ENCODE measurements around the gene MLX.
"Not testable (repeated sequence)": the region's sequence is repeated elsewhere in the genome, so short reads cannot be mapped to it uniquely, and the experiment has no call there.

Gene MLX

DNA sequence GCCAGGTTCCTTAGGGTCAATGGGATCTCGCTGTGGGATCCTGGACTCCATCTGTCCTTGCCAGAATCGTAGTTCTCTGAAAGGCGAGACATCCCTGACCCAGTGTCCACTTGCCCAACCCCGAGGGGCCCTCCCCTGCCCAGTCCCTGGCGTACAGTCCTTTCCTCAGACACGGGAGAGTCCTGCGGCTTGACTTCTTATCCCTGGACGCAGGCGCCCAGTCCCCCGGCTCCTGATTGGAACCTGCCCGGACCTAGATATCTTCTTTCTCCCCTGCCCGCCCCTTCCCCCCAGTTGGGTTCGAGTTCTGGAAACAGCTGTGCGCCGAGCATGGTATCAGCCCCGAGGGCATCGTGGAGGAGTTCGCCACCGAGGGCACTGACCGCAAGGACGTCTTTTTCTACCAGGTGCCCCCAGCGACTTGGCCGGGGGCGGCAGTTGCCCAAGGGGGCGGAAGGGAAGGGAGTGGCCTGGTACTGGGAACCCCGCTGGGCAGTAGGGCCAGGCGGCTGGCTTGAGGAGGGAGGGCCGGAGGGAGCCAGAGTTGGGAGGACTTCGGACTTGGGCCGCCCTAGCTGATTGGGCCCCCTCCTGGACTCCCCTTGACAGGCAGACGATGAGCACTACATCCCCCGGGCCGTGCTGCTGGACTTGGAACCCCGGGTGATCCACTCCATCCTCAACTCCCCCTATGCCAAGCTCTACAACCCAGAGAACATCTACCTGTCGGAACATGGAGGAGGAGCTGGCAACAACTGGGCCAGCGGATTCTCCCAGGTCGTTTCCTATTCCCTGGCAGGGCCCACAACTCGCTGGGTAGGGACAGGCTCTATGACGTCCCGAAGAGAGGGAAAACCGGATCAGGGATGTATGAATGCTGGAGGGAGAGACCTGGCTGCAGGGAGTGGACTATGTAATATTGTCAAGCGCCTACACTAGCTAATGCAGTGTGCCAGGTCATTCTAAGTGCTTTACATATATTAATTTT, 43.2 kb downstream of the MLX start:
- in situ Hi-C loops (cut with MboI; ENCODE audit: low sequenced_read_pairs), result not testable (repeated sequence)

DNA sequence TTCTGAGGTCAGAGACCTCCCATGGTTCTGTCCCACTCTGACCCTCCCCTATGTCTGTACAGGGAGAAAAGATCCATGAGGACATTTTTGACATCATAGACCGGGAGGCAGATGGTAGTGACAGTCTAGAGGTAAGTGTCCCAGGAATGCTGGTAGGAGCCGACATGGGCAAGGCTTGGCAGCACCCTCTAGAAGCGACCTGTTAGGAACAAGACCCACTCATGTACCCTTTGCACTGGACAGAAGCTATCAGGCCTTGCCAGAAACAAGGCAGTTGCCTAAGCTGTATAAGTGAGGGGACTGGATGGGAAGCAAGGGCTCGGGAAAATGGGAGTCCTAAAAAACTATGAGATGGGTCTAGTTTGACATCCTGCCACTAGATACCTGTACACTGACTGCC, 45.1 kb downstream of the MLX start:
- in situ Hi-C loops (cut with MboI; ENCODE audit: low sequenced_read_pairs), result no loop called here

DNA sequence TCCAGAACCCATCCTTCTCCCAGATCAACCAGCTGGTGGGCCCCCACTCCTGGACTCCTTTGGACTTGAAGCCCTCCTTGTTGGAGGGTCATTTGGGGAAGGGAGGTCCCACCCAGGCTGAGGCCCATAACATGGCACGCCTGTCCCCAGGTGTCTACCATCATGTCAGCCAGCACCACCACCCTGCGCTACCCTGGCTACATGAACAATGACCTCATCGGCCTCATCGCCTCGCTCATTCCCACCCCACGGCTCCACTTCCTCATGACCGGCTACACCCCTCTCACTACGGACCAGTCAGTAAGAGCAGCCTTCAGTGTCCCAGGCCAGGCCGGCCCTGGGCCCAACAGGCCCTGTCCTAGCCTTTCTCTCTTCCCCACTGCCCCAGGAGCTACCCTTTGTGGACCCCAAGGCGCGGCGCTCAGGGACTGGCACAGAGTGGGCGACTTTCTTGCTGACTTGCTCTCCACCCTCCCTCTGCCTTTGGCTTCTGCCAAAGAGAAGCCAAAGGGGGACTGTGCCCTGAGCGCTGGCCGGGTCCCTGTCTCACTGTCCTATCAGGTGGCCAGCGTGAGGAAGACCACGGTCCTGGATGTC, 46.9 kb downstream of the MLX start:
- in situ Hi-C loops (cut with MboI; ENCODE audit: low sequenced_read_pairs), result no loop called here

GRCh38 chr17:42617956-42618431, 51.1 kb downstream of the MLX start:
- in situ Hi-C loops (cut with MboI; ENCODE audit: low sequenced_read_pairs), result no loop called here

DNA sequence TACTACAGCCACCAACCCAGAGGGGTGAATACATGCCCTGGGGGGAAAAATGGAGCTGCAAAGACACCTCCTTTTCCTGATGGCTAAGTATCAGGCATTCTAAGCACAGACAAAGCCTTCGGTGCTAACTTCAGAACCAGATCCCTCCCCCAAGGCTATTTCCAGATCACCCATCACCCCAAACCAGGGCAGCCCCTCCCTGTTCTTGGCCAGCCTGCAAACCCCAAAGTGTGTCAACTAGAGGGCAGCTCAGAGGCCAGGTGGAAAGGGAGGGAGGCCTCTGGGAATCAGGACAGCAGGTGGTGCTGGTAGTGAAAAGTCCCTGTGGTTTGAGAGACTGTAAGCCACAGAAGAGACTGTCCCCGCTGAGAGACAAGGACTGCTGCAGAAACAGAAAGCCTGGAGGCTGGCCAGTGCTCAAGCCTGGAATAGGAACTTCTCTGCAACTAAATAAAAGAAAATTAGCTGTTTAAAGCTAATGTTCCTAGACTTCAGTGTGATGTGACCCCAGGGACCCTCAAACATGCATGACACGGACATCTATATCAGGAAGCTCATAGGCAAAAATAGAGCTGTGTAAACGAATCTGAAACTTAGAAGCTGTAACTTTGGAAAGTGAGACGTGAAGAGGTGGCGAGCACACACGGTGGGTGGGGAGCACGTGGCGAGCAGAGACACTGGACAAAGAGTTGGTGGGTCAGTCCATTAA, 51.7 kb downstream of the MLX start:
- in situ Hi-C loops (cut with MboI; ENCODE audit: low sequenced_read_pairs), result no loop called here

DNA sequence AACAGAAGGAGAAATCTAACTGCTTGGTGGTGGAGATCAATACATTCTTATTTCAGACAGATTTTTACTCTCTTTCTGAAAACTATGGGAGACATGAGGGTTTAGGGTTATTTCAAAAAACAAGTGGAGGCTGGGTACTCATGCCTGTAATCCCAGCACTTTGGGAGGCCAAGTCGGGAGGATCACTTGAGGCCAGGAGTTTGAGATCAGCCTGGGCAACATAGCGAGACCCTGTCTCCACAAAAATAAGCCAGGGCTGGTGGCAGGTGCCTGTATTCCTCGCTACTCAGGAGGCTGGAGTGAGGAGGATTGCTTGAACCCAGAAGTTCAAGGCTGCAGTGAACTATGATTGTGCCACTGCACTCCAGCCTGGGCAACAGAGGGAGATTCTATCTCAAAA, 55.1 kb downstream of the MLX start:
- in situ Hi-C loops (cut with MboI; ENCODE audit: low sequenced_read_pairs), result not testable (repeated sequence)

Data from HL-60/S4 treated with retinoic acid at 250 ng/mL for 4 days and 3 days (cell line).